GM23338 (cell line): ENCODE results near the gene SLC17A1.

Experiments
- CTCF ChIP-seq, 2 experiments: fragments of 200-600 bp in 1 of 2; sonication (generic) in 1 of 2; conservative IDR thresholded peaks; 2 replicates each; pipeline versions ENCODE4 v1.5.1 to v1.6.1; 2016 to 2017; ENCODE audit warnings: antibody characterized with exemption in 2 of 2, low read depth in 2 of 2, mild to moderate bottlenecking in 2 of 2, moderate library complexity in 1 of 2
- EZH2 ChIP-seq: fragments of 200-600 bp; sonication (generic); IDR thresholded peaks from one replicate; pipeline ENCODE4 v1.8.0; 2017; ENCODE audit warnings: antibody characterized with exemption, mild to moderate bottlenecking, low read depth; ENCODE audit not compliant: unreplicated experiment
- POLR2AphosphoS5 ChIP-seq: IDR thresholded peaks from 2 replicates; pipeline ENCODE4 v1.6.1; 2016; ENCODE audit warnings: antibody characterized with exemption, low read depth
- REST ChIP-seq: IDR thresholded peaks from one replicate; pipeline ENCODE4 v1.6.1; 2018; ENCODE audit warnings: antibody characterized with exemption; ENCODE audit not compliant: unreplicated experiment

GRCh38 chr6:25777856-25778649 lies 53.8 kb downstream of the SLC17A1 start:
- TF ChIP-seq CTCF (conservative IDR thresholded peaks at IDR 0.05; ENCODE audit: low read depth in 2 of 2) (no peak), REST (no peak), POLR2AphosphoS5 (no peak), EZH2 (no peak)
